Fibroblast of skin of left biceps (primary cell): ENCODE data around the gene TP63.

Experiments used
- DNase-seq, 2 experiments: peaks; one replicate each; pipeline ENCODE4 v3.0.0-alpha.2; 2013; ENCODE audit warnings: low read depth in 2 of 2

The TP63 gene

GRCh38 chr3:189911001-189911400 is 279.8 kb downstream of the TP63 start:
- DNase-seq, result no peak

- peak; percentile 71 to 78 for DNase-seq
Measured at GRCh38 chr3:189914799-189915198, 283.6 kb downstream of the TP63 start.

DNA sequence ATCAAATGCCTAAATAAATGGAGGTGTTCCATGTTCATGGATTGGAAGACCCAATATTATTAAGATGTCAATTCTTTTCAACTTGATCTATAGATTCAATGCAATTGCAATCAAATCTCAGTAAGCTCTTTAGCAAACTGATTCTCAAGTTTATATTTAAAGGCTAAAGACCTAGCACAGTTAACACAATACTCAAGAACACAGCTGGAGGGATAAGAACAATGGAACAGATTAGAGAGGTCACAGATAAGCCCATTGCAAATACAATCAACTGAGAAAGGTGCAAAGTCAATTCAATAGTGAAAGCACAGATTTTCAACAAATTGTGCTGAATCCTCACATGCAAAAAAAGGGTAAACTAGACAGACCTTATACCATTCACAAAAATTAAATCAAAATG is 290.6 kb downstream of the TP63 start:
- no peak for DNase-seq

GRCh38 chr3:189927975-189928895 is 297.0 kb downstream of the TP63 start:
- DNase-seq, result no peak

DNA sequence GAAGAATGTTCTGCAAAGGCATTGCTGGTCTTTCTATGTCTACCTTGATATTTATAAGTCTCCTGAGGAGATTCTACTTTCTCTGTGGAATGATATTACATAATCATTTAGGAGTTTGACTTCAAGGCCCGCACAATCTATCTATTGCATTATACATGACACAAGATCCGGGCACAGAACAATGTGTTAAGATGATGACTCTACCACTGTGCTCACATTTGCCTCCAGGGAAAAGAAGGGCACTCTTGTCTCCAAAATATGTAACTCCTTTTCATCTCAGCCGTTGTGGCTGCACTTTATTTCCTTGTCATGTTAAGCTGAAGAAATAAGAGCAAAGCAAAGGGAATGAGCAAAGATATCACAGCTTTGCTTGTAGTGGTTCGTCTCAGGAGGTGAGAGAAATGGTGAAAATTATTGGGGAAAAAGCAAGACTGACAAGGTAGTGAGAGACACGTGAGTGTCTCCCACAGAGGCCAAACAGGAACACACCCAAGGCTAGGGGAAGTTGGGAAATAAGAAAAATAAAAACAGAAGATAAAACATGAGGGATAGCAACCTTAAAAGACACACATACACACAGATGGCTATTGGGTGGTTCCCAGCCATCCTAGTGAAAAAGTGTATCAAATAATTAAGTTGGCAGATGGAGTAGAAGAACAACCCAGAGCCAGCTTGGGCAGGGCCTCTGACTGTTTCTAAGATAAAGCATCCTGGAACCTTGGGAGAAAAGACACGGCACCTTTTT is 305.2 kb downstream of the TP63 start:
- no peak for DNase-seq

GRCh38 chr3:189937302-189938127 is 306.3 kb downstream of the TP63 start:
- peak; percentile 78 to 81 for DNase-seq

- DNase-seq, result no peak
Measured at GRCh38 chr3:189941125-189941524, 309.9 kb downstream of the TP63 start.

- no peak for DNase-seq
Measured at GRCh38 chr3:189941679-189942078, 310.5 kb downstream of the TP63 start.

GRCh38 chr3:189942948-189943347 is 311.8 kb downstream of the TP63 start:
- no peak for DNase-seq

DNA sequence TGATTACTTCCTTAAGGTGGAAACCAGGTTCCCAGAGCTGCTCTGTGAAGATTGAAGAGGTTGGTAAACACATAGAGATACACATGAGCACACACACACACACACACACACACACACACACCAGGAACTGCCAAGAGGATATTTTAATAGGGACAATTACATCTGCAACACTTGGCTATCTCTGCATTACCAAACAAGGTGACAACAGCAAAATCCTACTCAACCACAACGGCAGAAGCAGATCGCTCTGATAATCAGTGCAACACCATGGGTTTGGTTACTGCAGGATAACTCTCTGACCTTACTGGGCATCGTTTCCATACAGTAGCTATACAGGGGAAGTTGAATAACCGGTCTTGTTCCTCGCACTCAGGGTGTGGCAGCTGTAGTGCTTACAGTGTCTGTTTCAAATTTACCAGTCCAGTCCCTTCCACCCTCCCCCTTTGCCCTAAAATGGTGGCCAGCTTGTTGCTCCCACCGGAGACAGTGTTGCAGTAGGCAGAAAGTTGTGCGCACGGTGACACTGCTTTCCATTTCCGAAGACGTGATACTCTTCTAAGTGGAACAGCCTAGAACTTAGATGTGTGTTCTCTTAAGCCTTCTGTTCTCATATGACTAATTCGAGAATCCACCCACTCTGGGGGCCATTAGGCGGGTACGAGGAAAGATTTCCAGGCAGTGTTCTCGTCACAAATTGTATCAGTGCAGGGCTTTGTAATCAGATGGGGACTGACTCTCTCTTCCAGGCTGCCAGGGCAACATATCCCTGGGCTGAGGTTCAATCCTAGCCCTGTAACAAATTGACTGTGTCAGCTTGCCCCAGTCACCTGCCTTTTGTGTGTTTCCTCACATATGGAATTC is 313.3 kb downstream of the TP63 start:
- DNase-seq, result no peak

GRCh38 chr3:189945935-189946709 is 314.9 kb downstream of the TP63 start:
- DNase-seq, result no peak
